ENCODE results near the gene ZC3H7B.
A peak's percentile ranks its signal among the peaks of the same experiment; 100 is the strongest.
"Not testable (repeated sequence)": the region's sequence is repeated elsewhere in the genome, so short reads cannot be mapped to it uniquely, and the experiment has no call there.

The ZC3H7B gene

DNA sequence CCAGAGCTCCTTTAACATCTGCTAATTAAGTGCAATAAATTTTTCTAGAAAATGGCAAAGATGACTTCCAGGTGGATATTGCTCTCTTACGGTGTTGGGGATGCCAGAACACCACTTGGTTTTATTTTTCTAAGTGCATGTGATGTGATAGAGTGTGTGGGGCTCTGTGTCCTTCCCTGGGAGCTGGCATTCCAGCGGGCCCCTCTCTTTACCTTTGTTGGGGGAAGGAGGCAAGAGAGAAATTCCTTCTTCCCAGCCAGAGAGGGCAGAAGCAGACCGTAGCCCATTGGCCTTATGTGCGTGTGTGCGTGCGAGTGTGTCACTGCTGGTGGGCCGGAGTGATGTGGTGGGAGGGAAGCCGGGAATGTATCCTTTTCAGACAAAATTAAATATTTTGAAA lies 97.6 kb downstream of the ZC3H7B start:
- ChIA-PET POLR2A (ENCODE audit: low non-redundant PET) (no interaction called here), CTCF (interaction anchor here (0.5 kb wide), 1 partner anchor 45 kb away, joined by 3 read pairs; no protein-coding TSS in a partner anchor)
- H3K27ac ChIP-seq: peak overlapping the region; percentile 13; the same call in 1 of the 2 replicates
- TF ChIP-seq CTCF (conservative IDR thresholded peaks at IDR 0.05; ENCODE audit: low read depth): no peak
- no peak for DNase-seq (ENCODE audit: low spot score)

- H3K27ac ChIP-seq: peak overlapping the region; percentile 74
- CTCF ChIA-PET: interaction anchor here (0.7 to 3.7 kb wide), 3 partner anchors 116 to 396 kb away, joined by 3 to 22 read pairs (median 13); no protein-coding TSS in a partner anchor
- no peak for TF ChIP-seq CTCF (conservative IDR thresholded peaks at IDR 0.05; ENCODE audit: low read depth)
- POLR2A ChIA-PET (ENCODE audit: low non-redundant PET): interaction anchor here (0.5 kb wide), 1 partner anchor 269 kb away, joined by 7 read pairs; no protein-coding TSS in a partner anchor
- peak; percentile 86 for DNase-seq (ENCODE audit: low spot score)
Observed at GRCh38 chr22:41401781-41402648, 100.7 kb downstream of the ZC3H7B start.

DNA sequence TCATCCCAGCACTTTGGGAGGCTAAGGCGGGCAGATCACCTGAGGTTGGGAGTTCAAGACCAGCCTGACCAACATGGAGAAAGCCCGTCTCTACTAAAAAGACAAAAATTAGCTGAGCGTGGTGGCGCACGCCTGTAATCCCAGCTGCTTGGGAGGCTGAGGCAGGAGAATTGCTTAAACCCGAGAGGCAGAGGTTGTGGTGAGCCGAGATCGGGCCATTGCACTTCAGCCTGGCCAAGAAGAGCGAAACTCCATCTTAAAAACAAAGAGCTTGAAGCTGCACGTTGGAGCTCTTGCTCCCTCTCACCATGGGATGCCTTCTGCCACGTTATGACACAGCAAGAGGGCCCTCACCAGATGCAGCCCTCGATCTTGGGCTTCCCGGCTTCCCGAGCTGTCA lies 101.5 kb downstream of the ZC3H7B start:
- DNase-seq (ENCODE audit: low spot score); POLR2A ChIA-PET (ENCODE audit: low non-redundant PET): not testable (repeated sequence)
- peak overlapping the region; percentile 74 for H3K27ac ChIP-seq
- CTCF ChIA-PET: interaction anchor here (2.6 to 3.7 kb wide), 2 partner anchors 115 to 124 kb away, joined by 13 to 22 read pairs; no protein-coding TSS in a partner anchor

GRCh38 chr22:41403532-41404318 lies 102.4 kb downstream of the ZC3H7B start:
- peak; percentile 90 for DNase-seq (ENCODE audit: low spot score)
- H3K27ac ChIP-seq: peak overlapping the region; percentile 74
- TF ChIP-seq CTCF (conservative IDR thresholded peaks at IDR 0.05; ENCODE audit: low read depth): peak; percentile 96
- CTCF ChIA-PET: interaction anchor here (0.6 to 3.7 kb wide), 8 partner anchors 15 to 140 kb away, joined by 3 to 22 read pairs (median 4); partner anchors contain the start of gene POLR3H
- POLR2A ChIA-PET (ENCODE audit: low non-redundant PET): interaction anchor here (0.6 kb wide), 1 partner anchor 131 kb away, joined by 3 read pairs; no protein-coding TSS in a partner anchor

GRCh38 chr22:41405588-41405987 lies 104.3 kb downstream of the ZC3H7B start:
- TF ChIP-seq CTCF (conservative IDR thresholded peaks at IDR 0.05; ENCODE audit: low read depth): no peak
- POLR2A ChIA-PET (ENCODE audit: low non-redundant PET): no interaction called here
- no peak for DNase-seq (ENCODE audit: low spot score)
- H3K27ac ChIP-seq: no peak overlapping the region
- CTCF ChIA-PET: no interaction called here

DNA sequence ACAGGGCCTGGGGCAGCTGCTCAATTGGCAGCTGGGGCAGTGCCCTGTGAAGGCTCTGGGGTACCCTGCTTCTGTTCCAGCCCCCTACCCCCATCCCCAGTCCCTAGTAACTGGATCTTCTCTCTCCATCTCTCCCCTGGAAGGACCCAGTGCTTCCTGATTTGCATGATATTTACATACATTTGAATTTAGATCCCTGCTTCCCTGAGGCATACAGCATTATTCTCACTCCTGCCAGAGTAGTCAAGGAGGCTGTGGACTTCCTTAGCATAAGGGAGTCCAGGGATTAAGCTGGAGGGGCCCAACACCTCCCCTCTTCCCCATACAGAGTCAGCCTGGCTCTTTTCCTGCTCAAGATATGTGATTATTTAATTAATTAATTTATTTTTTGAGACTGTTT lies 105.1 kb downstream of the ZC3H7B start:
- no peak for DNase-seq (ENCODE audit: low spot score)
- ChIA-PET POLR2A (ENCODE audit: low non-redundant PET) (no interaction called here), CTCF (no interaction called here)
- TF ChIP-seq CTCF (conservative IDR thresholded peaks at IDR 0.05; ENCODE audit: low read depth): no peak
- H3K27ac ChIP-seq: no peak overlapping the region

Data from RWPE1 (cell line).